HG03565 (cell line): ENCODE results near the gene RIPPLY1.
"Not testable (repeated sequence)": the region's sequence is repeated elsewhere in the genome, so short reads cannot be mapped to it uniquely, and the experiment has no call there.

ENCODE experiments used
- ATAC-seq: cut with Tn5 transposase; IDR thresholded peaks from one replicate; pipeline ENCODE4 v1.9.1; 2021; ENCODE audit warnings: mild to moderate bottlenecking, moderate library complexity; ENCODE audit not compliant: unreplicated experiment

The RIPPLY1 gene

DNA sequence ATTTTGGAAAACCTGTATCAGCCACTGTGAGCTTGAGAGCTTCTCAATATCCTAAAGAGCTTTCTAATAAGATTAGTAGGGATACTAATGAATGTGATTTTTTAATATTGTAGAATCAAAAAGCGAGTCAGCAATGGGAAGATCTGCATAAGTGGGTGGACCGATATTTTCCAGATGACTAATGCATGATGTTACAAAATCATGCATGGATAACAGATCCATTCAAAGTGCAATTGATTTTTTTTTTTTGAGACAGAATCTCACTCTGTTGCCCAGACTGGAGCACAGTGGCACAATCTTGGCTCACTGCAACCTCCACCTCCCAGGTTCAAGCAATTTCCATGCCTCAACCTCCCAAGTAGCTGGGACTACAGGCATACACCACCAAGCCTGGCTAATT lies 9.7 kb upstream of the RIPPLY1 start:
- no peak for ATAC-seq

DNA sequence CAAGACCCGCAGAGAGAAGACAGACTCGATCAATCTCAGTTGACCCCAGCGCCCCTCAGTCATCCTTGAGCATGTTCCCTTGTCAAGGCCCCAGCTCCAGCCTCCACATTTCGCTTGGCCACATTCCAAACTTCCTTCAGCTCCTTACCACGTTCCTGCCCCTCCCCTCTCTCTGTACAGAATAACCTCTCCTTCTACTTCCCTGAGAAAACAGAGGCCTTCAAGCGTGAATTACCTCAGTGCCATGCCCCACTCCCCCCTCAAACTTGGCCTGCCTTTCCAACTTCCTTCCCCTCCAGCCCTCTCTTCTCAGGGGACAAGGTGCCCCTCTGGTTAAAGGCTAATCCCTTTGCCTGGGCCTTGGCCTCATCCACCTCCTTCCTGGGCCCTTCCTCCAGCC lies 3.2 kb upstream of the RIPPLY1 start:
- no peak for ATAC-seq

DNA sequence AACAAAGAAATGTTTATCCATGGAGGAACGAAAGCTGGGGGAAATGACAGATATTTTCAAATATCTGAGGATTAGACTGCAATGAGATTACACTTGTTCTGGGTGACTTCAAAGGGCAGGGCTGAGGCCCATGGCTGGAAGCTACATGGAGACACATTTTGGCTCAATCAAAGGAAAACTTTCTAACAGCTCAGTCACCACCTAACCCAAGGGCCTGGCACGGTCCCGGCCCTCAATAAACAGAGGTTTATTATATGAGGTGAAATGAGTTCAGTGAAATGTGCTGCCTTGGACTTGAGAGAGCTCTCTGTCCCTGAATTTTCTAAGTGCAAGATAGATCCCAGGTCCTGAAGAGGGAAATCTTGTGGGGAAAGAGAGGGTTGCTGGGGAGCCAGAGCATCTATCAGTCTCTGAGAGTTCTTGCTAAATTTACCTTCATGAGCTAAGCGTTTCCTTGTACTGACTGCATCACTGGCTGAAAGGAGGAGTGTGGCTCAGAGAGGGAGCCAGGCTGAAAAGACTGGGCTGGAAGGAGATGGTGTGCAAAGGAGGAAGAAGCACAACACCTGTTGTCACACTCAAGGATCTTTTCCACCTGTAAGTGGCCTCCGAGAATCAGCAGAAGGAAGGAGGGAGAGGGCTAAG lies 2.0 kb upstream of the RIPPLY1 start:
- no peak for ATAC-seq

DNA sequence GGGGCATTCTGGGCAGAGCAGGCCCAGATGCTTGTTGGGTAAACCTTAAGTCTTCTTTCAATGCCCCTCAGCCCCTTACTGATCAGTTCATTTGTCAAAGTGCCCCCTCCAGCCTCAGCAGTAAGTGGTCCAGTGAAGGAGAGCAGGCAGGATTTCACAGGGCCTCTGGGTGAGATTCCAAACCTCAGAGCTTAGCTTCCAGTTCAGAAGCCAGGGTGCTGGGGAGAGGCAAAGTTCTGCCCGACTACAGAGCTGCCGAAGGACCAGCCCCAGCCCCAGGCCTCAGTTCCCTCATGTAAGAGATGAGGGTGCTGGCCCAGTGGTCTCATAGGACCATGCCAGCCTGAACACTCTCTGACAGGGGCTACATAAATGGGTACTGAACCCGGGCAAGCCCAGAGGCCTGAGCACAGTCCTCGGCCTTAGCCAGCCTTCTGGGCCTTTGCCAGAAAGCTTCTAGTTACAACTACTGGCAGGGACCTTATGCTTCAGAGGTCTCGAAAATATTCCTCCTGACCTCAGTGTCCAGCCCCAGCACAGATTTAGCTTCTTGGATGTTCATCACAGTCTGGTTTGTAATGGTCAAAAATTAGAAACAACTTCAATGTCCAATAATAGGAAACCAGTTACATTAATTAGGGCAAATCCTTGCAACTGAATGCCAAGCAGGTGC lies 851 bp upstream of the RIPPLY1 start:
- no peak for ATAC-seq

DNA sequence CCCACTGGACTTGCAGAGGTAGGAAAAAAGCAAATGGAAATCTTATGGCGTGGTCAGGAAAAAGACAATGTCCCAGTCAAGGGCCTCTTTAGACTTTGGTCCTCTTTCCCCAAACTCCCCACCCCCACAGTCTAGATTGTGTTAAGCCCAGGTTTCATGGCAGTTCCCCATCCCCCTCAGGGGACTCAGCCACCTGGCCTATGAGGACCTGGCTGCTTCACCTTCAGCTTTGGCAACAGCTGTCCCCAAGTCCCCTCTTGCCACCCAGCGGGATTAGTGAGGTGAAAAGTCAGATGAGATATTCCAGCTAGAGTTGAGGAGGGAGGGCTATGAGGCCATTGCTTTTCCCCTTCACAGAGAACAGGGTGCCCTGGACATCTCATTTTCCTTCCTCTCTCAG lies 457 bp downstream of the RIPPLY1 start:
- no peak for ATAC-seq

DNA sequence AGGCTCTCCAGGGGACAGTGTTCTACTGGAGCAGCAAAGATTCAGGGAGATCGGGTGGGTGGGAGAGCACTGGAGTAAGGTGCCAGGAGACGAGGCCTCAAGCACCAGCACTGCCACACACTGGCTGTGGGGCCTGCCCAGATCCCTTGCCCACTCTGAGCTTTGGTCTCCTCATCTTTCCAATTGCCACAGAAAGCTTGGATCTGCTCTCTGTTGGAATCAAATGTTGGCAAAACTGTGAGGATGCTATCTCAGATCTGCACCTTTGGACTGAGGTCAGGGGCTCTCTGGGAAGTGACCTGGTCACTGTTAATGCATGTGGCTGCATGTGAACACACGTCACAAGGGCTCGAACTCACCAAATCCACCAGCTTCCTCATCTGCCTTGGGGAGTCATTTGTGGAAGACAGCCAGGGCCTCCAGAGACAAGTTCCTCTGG lies 1.3 kb downstream of the RIPPLY1 start:
- no peak for ATAC-seq

DNA sequence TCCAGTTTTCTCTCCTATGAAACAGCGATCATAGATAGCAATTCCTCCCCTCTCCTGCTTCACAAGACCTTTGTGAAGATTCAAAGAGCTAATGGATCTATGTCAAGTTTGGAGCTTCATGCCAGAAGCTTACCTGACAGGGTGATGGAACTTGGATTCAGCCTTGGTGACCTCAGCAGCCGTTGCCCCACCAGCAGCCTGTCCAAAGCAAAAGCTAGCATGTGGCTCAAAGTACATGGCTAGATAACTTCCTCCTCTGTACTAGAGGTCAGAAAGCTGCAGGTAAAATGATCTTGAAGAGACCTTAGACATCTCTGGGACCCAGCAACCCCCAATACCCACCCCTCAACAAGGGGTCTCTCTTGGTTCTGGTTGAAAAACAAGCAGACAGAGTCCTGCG lies 1.8 kb downstream of the RIPPLY1 start:
- no peak for ATAC-seq

DNA sequence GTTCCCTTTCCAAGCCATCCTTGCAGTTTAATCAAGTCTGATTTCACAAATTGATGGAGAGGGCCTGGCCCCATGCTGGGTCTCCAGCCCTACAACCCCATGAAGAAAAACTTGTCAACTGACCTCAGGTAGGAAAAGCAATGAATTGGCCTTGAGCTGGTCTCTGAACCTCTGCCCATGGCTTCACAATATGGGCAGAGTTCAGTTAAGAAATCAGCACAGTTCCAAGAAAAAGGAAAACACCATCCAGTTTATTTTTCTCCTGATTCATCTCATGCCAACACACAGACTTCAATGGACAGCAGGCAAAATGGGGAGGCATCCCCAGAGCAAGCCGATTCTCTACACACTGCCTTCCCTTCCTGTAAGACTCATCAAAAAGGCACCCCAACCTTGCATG lies 3.3 kb downstream of the RIPPLY1 start:
- no peak for ATAC-seq

DNA sequence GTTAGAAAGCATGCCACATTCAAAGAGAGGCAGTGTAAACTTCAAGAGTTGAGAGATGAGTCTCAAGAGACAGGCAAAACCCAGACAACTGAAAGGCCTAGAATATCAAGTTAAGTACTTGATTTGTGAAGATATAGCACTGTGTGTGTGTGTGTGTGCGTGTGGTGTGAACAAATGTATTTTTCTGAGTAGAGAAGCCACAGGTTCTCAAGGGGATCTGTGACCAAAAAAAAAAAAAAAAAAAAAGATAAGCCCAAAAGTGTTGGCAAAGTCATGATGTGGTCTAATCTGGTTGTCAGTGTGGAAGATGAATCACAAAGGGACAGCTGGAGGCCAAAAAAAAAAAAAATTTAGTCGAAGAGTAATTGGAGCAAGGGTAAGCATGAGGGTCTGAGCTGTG lies 3.9 kb downstream of the RIPPLY1 start:
- ATAC-seq: no peak

DNA sequence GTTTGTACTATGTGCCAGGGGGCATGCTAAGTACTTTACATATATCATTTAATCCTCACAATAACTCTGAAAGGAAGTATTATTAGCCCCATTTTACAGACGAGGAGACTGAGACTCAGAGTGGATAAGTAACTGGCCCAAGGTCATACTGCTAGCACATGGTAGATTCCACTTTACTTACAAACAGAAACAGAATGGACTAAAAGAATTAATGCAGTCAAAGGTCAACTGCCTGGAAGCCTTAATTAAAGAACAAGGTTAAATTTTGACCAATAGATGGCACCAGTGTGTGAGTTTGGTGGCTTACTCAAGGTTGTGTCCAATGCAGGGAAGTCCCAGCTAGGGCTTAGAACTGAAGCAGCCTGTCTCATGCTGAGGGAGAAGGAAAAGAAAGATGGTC lies 4.7 kb downstream of the RIPPLY1 start:
- peak; percentile 68 for ATAC-seq

DNA sequence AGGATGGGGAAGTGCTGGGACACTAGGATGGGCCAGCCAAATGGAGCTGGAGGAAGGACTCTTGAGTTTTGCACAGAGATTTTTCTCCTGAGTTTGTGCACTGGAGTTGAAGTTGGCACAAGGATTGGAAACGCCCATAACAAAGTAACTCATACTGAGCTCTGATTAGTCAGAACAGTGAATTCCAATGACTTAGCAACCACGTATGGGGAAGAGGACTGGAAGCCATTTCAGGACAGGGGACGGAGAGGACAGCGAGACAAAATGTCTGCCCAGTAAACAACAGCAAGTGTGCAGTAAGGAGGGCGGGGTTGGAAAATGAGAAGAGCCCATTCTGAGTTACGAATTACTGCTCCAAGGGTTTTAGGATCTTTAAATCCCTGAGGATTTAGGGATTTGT lies 5.9 kb downstream of the RIPPLY1 start:
- no peak for ATAC-seq

DNA sequence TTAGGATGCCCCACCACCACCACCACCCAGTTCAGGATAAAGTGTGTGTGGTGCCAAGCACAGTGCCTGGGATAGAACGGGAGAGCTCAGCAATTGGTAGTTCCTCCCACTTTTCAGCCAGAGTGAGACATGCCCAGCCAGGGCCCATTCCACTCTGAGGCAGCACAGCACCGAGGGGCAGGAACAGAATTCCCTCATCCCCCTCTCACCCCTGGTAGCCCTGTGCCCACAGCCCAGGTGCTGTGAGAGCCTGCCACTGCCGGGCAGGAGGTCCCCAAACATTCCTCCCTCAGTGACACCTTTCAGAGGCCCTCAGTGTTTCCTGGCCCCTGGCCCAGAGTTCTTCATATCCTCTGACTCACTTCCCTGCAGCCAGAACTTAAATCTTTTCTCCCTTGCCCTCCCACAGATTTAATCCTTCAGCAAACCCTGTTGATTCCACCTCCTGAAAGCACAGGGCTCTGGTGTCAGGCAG lies 8.1 kb downstream of the RIPPLY1 start:
- ATAC-seq: no peak

DNA sequence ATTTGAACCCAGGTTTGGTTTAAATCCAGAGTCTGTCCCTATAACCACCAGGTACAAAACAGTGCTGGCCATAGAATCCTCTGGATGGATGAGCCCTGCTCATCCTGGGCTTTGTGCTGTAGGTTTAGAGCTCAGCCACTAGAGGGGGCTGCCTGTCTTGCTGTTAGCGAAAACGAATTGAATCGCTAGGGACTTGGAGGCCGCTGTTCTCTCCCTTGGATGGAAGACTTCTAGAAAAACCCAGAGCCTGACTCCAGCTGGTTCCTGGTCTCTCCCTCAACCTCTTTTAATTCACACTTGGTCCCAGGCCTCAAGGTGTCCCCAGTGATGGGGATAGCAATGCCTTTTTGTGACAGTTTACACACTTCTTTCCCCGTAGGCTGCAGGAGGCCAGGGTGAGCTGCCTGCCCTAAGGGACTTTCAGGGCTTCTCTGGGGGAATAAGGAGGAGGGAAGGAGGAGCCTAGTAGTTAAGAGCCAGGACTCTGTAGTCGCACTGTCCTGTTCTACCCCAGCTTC lies 8.7 kb downstream of the RIPPLY1 start:
- ATAC-seq: peak; percentile 80

DNA sequence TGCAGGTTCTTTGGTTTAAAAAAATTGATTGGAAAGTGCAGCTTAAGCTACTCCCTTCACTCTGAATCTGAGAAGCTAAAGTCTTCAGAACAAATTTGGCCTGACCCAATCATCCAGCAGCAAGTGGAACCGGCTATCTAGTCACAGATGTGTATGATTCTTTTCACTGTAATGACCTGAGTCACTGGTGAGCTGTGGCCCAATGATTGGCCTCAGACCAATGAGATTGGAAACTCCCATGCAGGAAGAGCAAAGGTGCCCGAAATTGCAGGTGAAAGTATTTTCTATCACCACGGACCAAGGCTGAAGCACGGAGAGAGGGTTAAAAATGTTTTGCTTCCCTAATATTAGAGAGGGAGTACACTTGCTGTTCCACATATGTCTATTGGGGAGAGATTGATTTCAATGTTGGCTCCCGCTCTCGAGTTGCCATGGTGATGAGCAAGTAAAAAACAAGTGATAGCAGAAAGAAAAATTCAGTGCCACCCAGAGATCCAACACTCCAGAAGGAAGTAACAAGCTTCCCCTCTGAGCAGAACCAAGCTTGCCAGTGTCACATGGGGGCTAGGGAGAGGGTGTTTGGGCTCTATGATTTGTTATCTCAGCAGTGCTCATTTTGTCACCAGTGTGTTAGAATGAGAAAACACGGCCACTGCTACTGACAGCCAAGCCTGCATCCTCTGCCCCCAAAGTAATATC lies 11.2 kb downstream of the RIPPLY1 start:
- no peak for ATAC-seq

DNA sequence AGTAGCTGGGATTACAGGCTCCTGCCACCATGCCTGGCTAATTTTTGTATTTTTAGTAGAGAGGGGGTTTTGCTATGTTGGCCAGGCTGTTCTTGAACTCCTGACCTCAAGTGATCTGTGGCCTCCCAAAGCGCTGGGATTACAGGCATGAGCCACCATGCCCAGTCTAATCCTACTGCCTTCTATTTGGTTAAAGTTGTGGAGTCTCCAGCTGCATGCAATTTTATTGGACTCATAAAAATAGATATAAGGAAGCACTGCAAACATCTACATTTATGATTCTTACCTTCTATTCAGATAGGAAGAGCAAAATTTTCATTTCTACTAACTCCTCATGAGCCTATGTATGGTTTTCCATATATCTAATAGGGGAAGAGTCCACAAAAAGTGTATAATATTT lies 13.7 kb downstream of the RIPPLY1 start:
- ATAC-seq: no peak

DNA sequence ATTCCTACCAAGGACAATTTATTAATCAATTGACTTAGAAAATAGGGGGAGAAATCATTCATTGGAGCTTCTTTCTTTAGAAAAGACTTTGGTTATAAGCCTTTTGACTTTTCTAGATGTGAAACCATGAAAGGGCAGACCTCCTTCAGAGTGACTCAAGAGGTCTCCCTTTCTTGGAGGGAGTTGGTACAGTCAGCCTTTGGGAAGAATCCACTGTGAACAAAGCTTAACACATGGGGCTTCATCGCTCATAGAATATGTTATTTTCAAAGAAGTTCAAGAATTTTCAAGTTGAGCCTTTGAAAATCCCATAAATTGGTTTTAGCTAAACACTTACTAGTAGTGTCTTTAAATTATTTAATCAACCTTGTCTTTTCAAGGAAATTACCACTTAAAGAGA lies 28.0 kb downstream of the RIPPLY1 start:
- no peak for ATAC-seq

DNA sequence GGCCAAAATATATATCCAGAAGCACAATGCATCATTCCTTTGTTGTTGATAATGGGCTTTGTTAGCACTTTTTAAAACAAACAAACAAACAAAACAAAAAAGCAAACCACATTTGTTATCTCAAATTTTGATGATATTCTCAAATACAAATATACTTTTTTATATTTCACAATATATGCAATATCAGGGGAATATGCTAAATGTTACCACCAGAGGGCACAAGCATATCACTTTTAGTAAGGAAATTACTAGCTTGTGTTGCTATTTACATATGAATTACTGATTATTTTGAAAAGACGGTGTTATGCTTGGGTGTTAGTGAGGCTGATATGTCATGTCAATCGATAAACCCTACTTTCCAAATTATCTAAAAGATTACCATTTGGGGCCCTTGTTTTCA lies 29.1 kb downstream of the RIPPLY1 start:
- no peak for ATAC-seq

DNA sequence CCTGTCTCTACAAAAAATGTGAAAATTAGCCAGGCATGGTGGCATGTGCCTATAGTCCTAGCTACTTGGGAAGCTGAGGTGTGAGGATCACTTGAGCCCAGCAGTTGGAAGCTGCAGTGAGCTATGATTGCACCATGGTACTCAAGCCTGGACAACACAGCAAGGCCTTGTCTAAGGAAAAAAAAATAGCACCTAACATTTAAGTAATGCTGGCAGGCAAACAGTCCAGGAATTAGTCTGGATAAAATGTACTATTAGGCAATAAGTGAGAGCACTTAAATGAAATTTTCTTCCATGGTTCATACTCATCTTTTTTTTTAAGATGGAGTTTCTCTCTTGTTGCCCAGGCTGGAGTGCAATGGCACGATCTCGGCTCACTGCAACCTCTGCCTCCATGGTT lies 30.3 kb downstream of the RIPPLY1 start:
- ATAC-seq: not testable (repeated sequence)

DNA sequence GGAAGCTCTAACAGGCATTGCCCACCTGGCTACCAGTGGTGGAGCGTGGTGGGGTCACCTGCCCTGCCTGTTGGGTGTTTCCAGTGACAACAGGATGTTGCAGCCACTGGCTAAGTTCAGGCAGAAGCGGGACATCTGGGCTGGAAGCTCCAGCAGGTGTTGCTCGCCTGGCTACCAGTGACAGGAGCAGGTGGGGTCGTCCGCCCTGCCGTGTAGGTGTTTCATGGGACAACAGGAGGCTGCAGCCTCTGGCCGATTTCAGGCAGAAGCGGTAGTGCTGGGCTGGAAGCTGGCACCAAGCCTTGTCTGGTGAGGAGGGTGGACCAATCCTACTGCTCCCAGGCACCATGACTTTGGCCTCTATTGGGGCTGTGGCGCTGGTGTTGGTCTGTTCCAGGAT lies 39.4 kb downstream of the RIPPLY1 start:
- no peak for ATAC-seq

DNA sequence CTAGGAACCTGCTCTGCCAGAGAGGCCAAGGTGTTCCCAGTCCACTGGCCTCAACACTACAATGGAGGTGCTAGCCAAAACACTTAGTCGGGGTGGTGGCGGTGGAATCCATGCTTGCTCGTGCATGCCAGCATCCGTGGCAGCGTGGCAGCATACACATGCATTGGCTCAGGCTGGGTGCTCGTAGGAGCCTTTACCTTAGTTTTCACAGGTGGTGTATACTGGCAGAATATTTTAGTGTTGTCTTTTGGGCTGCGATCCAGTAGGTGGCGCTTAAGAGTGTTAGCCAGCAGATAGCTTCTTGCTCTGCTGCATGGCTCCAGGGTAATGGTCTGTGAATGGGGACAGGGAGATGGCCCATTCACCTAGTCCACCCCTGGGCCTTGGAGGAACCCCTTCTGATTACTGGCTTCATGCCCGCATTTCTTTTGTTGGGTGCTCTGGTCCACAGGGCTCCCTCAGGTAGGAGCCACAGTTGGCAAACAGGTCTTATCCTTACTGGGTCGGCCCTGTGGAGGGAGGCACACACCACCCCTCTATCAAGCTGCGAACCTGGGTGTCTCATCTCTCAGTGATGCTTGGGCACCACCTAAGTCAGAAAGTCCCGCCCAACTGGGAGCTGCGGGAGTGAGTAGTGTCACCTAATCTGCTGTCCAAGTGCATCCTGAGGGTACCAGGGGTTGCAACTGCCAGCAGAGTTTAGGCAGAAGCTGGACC lies 40.0 kb downstream of the RIPPLY1 start:
- no peak for ATAC-seq
